GM18907 (cell line): ENCODE data around the gene CCNC.
A peak's percentile ranks its signal among the peaks of the same experiment; 100 is the strongest.
"Not testable (repeated sequence)": the region's sequence is repeated elsewhere in the genome, so short reads cannot be mapped to it uniquely, and the experiment has no call there.

Experiments
- ATAC-seq: cut with Tn5 transposase; IDR thresholded peaks from one replicate; pipeline ENCODE4 v1.9.1; 2021; ENCODE audit warnings: mild to moderate bottlenecking, moderate library complexity; ENCODE audit not compliant: unreplicated experiment

CCNC gene

GRCh38 chr6:99603421-99604165 lies 35.1 kb upstream of the CCNC start:
- peak; percentile 48 for ATAC-seq

GRCh38 chr6:99602520-99603420 lies 34.3 kb upstream of the CCNC start:
- peak; percentile 7 for ATAC-seq

GRCh38 chr6:99594696-99595095 lies 26.2 kb upstream of the CCNC start:
- ATAC-seq: not testable (repeated sequence)

GRCh38 chr6:99592900-99593299 lies 24.4 kb upstream of the CCNC start:
- ATAC-seq: no peak

- ATAC-seq: no peak
These were observed 23.4 kb upstream of the CCNC start for GRCh38 chr6:99591673-99592364.

- ATAC-seq: no peak
These were observed 22.5 kb upstream of the CCNC start for GRCh38 chr6:99590728-99591672.

- no peak for ATAC-seq
These were observed 21.5 kb upstream of the CCNC start for GRCh38 chr6:99589907-99590493.

- ATAC-seq: peak; percentile 31
These were observed 20.8 kb upstream of the CCNC start for GRCh38 chr6:99589290-99589672.

GRCh38 chr6:99588618-99589289 lies 20.3 kb upstream of the CCNC start:
- peak; percentile 97 for ATAC-seq

GRCh38 chr6:99587792-99588191 lies 19.3 kb upstream of the CCNC start:
- no peak for ATAC-seq

- ATAC-seq: no peak
These were observed 11.3 kb upstream of the CCNC start for GRCh38 chr6:99579781-99580180.

- ATAC-seq: no peak
These were observed 7.2 kb upstream of the CCNC start for GRCh38 chr6:99575544-99576227.

- ATAC-seq: no peak
These were observed 5.6 kb upstream of the CCNC start for GRCh38 chr6:99573980-99574617.

GRCh38 chr6:99563056-99563723 lies 5.3 kb downstream of the CCNC start:
- no peak for ATAC-seq

GRCh38 chr6:99560668-99561067 lies 7.8 kb downstream of the CCNC start:
- ATAC-seq: no peak

- ATAC-seq: no peak
These were observed 9.4 kb downstream of the CCNC start for GRCh38 chr6:99559057-99559456.

GRCh38 chr6:99553888-99554287 lies 14.6 kb downstream of the CCNC start:
- no peak for ATAC-seq
